GM19043 (cell line): ENCODE data around the gene ADPRM.
"Not testable (repeated sequence)": the region's sequence is repeated elsewhere in the genome, so short reads cannot be mapped to it uniquely, and the experiment has no call there.

Experiments used
- ATAC-seq: cut with Tn5 transposase; IDR thresholded peaks from one replicate; pipeline ENCODE4 v1.9.1; 2021; ENCODE audit warnings: low read depth; ENCODE audit not compliant: unreplicated experiment

The ADPRM gene

GRCh38 chr17:10697092-10698081 is at the start of gene ADPRM, which contains the start of gene SCO1:
Gene ADPRM, plus strand, starts transcription at chr17:10697594. Its CDS starts 7,333 bp downstream, at chr17:10704927.
Gene SCO1, minus strand, starts transcription at chr17:10697533. Its CDS starts 26 bp downstream, at chr17:10697507.
- peak; percentile 92 for ATAC-seq

DNA sequence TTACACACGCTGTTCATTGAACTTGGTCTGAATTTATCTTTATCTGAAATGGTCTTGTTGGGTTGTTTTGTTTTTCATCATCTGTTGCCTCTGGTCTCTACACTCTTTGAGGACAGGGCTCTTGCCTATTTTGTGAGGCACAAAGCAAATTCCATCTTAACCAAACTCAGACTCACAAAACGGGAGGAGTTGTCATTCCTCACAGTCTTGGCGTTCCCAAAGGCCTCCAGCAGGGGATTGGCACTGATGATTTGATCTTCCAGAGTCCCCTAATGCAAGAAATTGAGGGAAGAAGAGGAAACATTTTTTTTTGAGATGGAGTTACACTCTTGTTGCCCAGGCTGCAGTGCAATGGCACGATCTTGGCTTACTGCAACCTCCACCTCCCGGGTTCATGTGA is 49.0 kb upstream of the ADPRM start:
- ATAC-seq, result no peak

- no peak for ATAC-seq
Observed at GRCh38 chr17:10648956-10649355, 48.4 kb upstream of the ADPRM start.

- ATAC-seq, result no peak
Observed at GRCh38 chr17:10649602-10650001, 47.8 kb upstream of the ADPRM start.

DNA sequence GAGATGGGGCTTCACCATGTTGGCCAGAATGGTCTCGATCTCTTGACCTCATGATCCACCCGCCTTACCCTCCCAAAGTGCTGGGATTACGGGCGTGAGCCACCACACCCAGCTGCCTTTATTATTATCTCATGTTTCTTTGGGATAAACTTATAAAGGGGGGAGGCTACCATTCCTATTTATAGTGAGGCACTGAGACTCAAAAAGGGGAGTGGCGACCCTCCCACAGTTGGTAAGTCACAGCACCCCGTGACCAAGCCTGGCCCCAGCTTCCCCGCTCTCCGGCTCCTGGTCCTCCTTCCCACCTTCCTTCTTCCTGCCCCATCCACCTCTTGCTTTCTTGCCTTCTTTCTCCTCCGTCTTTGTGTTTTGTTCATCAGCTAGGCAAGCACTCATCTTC is 45.5 kb upstream of the ADPRM start:
- ATAC-seq, result no peak

GRCh38 chr17:10652984-10653659 is 44.3 kb upstream of the ADPRM start:
- no peak for ATAC-seq

DNA sequence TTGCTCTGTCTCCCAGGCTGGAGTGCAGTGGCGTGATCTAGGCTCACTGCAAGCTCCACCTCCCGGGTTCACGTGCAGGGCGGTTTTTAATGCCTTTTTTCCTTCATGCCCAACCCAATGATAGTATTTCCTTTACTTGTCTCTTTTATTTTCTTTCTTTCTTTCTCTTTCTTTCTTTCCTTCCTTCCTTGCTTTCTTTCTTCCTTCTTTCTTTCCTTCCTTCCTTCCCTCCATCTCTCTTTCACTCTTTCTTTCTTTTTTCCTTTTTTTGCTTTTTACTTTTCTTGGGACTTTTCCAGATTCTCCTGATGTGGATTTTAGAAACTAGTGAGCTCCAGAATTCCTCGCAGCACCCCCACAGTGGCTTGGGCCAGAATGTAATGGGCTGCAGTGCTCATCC is 43.4 kb upstream of the ADPRM start:
- no peak for ATAC-seq

DNA sequence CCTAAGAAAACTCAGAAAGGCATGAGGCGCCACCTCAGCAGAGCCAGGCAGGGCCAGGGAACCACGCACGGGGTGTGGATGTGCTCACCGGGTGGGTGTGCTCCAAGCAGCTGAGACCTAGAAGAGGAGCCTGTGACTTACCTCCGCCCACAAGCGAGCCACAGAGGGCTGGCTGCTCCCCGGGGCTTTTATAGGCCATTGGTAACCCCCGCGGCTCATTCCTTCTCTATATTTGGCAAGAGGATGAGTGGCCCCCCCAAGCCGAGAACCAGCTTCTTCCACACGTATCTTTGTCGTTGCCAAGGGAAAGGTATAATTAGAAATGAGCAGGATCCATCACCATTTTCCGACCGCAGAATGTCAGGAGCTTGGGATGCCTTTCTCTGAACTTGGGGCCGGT is 40.2 kb upstream of the ADPRM start, which contains the start of gene MYH3:
Gene MYH3, minus strand, starts transcription at position 162 of the 400 bp plus-strand sequence. CDS start 2,245 bp downstream, outside the sequence.
- no peak for ATAC-seq

DNA sequence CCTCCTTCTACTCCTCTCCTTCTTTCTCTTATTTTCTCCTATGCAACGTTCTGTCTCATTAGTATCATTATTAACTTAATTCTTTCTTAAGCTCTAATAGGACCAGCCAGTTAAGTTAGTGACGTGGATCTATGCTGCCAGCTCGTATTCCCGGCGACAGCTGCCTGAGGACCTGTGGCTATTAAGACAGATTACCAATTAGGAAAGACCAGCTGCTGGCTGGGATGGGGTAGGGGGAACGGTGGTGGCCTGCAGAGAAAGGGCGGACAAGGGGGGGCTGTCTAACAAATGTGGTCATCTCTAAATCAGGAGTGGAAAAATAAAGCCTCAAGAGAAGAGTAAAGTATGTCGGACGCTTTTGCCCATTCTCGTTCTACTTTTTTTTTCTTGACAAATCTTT is 39.5 kb upstream of the ADPRM start:
- ATAC-seq, result no peak

GRCh38 chr17:10661437-10661836 is 36.0 kb upstream of the ADPRM start:
- ATAC-seq, result no peak

DNA sequence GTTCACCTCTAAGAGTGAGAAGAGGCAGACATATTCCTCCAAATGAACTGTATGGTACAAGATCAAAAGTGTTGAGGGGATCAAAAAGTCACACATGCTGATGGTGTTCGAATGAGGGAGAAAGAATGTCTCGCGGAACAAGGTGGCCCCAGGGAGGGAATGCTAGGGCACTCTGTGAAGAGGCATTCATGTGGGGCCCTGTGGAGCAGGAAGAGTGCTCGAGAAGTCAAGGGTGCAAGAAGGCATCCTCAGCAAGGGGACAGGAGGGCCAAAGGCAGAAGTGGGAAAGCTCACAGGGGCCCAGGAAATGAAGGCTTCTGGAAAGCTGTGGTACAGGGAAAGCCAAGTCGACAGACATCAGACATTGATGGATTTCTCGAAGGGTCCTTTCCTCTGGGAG is 34.2 kb upstream of the ADPRM start:
- ATAC-seq, result no peak

GRCh38 chr17:10664571-10664970 is 32.8 kb upstream of the ADPRM start:
- no peak for ATAC-seq

- ATAC-seq, result no peak
Observed at GRCh38 chr17:10666906-10667305, 30.5 kb upstream of the ADPRM start.

DNA sequence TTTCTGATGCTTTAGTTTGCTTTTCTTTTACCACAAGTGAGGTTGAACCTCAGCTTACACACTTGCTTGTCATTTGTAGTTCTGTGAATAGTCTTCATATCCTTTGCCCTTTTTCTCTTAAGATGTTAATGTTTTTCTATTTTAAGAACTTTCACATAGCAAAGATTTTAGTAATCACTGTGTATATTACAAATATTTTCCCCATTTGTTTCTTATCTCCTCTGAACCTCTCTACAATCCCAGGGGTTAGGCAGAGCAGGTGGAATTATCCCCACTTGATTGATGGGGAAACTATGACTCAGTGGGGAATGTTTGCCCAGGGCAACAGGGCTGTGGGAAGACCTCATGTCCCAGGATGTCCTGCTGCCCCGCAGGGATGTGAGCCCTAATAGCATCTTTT is 28.6 kb upstream of the ADPRM start:
- no peak for ATAC-seq

GRCh38 chr17:10673312-10673711 is 24.1 kb upstream of the ADPRM start:
- no peak for ATAC-seq

DNA sequence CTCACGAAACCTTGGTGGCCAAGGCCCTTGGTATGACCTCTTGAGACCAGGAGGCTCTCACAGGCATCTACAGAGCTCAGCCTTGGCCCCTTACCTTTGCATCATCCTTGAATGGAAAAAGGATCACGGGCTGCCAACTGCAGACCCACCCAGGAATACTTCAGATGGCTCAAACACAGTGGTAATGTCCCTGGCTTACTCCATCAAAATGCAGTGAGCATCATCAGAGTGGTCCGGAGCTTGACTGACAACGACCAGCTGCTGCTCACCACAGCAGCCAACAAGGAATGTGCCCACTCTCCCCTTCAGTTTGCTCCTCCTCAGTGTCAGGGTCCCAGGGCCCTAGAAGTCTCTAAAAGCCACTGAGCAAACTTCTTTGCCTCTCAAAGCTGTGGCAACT is 22.7 kb upstream of the ADPRM start:
- no peak for ATAC-seq

DNA sequence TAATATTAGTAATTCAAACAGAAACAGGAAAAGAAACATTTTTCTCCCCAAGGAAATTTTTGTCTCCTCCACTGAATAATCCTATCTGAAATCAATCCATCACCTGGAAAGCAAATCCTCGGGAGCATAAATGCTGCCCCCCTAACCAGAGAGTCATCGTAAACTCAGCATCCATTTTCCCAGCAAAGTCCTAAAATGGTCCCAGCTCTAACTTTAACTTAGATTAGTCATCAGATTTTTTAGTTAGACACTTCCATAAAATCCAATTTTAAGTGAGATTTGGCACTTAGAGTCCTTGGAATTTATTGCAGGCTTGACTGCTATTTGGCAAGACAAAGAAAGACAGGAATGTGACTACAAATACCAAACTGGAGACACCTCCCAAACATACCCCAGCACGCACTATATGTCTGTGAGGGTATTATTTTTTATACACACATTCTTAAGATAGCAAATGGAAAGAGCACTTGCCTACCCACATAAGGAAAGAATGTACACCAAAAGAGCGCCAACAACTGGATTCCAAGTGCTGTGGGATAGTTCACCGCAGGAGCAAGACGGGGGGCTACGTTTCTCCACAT is 15.4 kb upstream of the ADPRM start:
- no peak for ATAC-seq

DNA sequence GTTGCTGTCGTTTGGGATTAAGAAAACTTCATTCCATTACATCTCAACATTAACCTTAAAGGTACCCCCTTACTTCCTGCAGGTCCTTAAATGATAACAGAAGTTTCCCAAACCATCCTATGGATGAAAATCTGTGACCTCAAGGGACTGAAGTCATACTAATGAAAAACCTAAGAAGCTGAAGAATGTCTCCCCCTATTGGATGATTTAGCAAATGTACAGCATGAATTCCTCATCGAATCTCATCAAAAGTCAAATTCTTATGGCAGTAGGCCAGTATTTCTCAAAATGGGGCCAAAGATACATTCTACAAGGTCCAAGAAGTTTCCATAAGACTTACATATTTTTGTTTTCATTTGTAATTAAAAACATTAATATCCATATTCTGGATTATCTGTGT is 13.5 kb upstream of the ADPRM start:
- no peak for ATAC-seq

DNA sequence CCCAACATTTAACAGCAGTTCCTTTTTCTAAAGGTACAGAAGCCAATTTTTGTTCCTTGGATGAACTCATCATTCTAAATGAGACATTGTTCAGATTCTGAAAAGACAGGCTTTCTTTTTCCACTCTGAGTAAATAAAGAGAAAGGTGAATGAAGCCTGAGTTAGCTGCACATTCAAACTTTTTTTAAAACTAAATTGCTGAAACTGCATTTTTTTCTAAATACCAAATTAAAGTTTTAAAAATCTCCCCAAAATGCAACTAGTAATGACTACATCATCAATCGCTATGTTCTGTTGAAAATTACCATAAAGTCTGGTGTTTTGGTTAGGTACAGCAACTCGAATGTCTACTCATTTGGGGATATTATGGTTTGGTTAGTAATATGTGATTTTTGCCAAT is 9.9 kb upstream of the ADPRM start:
- ATAC-seq, result no peak

- ATAC-seq, result not testable (repeated sequence)
Observed at GRCh38 chr17:10695875-10696407, 1.5 kb upstream of the ADPRM start.
